ENCODE data around the gene SLC25A45. TPM values are rescaled to one million over a fixed set of nuclear protein-coding genes. Genes with fewer than 3 reads are reported as not detected.

SLC25A45 gene
- total RNA-seq, 1 experiment from 2014 or later, result 1.1 TPM

GRCh38 chr11:65362320-65362931 is 20.0 kb downstream of the SLC25A45 start:
- Histone ChIP-seq H3K23me2 (ENCODE audit: insufficient read length, low read depth, low read length, poor library complexity, severe bottlenecking) (no peaks in the 10 kb centered on the region), H3K23ac (ENCODE audit: insufficient read length, low read depth, low read length) (no peak overlapping the region), H2BK15ac (ENCODE audit: low read depth, low read length) (no peak overlapping the region), H2AFZ (ENCODE audit: low read length) (no peak overlapping the region), H4K20me1 (ENCODE audit: control insufficient read depth, insufficient read depth, insufficient read length) (no peaks in the 10 kb centered on the region), H3K79me2 (ENCODE audit: insufficient read depth, low read length) (no peaks in the 10 kb centered on the region), H3K4me1 (ENCODE audit: insufficient read depth, low read length) (no peaks in the 10 kb centered on the region), H2BK120ac (ENCODE audit: low read depth, low read length, poor library complexity, severe bottlenecking) (no peak overlapping the region), H3K14ac (ENCODE audit: insufficient read depth, low read length) (no peak overlapping the region), H3K18ac (ENCODE audit: insufficient read length, low read depth, low read length) (no peak overlapping the region), H3K56ac (ENCODE audit: insufficient read length, low read depth, low read length) (no peak overlapping the region), H2BK12ac (ENCODE audit: insufficient read length, low read depth, low read length) (no peak overlapping the region), H3K4ac (ENCODE audit: low read depth, low read length) (no peak overlapping the region), H3T11ph (ENCODE audit: low read length) (no peak overlapping the region), H3K79me1 (ENCODE audit: insufficient read depth, low read depth, low read length, poor library complexity, severe bottlenecking) (no peaks in the 10 kb centered on the region), H2AK5ac (ENCODE audit: insufficient read length, low read length) (no peak overlapping the region), H4K8ac (replicated peaks; ENCODE audit: insufficient read length, low read depth, low read length) (no peak overlapping the region), H4K5ac (ENCODE audit: insufficient read length, low read depth, low read length) (no peak overlapping the region), H2BK5ac (ENCODE audit: insufficient read length, low read length) (no peak overlapping the region), H2BK20ac (ENCODE audit: low read depth, low read length, poor library complexity, severe bottlenecking) (no peak overlapping the region), H3K4me2 (ENCODE audit: insufficient read depth, insufficient read length, low read length) (no peak overlapping the region), H3K9me3 (ENCODE audit: control insufficient read depth, low read depth, low read length) (no peaks in the 10 kb centered on the region), H3K9ac (ENCODE audit: extremely low read depth, insufficient read length, low read length) (no peak overlapping the region), H4K91ac (ENCODE audit: insufficient read length, low read depth, low read length) (no peak overlapping the region), H3K27ac (ENCODE audit: insufficient read length, low read depth, low read length) (no peak overlapping the region), H3K27me3 (ENCODE audit: insufficient read depth, low read length) (no peaks in the 10 kb centered on the region; the same call in none of the 2 replicates)
- DNase-seq, result no peak
- peaks cover 9% of the 10 kb centered on the region for H3K27me3 Mint-ChIP-seq (ENCODE audit: low read depth)
- H3K27ac Mint-ChIP-seq, result no peak overlapping the region; a peak in 1 of 7 replicates
- peaks cover 7% of the 10 kb centered on the region in 2 experiments for H3K4me1 Mint-ChIP-seq
- WGBS (ENCODE audit: extremely low coverage, insufficient read length, low lambda C conversion rate), result no CpG with 5 or more reads among the region's 10 CpGs
- no peaks in the 10 kb centered on the region for H3K9me3 Mint-ChIP-seq
- H3K4me3 Mint-ChIP-seq, result no peak overlapping the region
- no peak for TF ChIP-seq CTCF (conservative IDR thresholded peaks at IDR 0.05)
- H3K36me3 Mint-ChIP-seq (ENCODE audit: insufficient read depth in 1 of 3, low read depth in 3 of 3), result no peaks in the 10 kb centered on the region

Measured in H9 (cell line).